ENCODE measurements around the gene CLDN11.

The CLDN11 gene

DNA sequence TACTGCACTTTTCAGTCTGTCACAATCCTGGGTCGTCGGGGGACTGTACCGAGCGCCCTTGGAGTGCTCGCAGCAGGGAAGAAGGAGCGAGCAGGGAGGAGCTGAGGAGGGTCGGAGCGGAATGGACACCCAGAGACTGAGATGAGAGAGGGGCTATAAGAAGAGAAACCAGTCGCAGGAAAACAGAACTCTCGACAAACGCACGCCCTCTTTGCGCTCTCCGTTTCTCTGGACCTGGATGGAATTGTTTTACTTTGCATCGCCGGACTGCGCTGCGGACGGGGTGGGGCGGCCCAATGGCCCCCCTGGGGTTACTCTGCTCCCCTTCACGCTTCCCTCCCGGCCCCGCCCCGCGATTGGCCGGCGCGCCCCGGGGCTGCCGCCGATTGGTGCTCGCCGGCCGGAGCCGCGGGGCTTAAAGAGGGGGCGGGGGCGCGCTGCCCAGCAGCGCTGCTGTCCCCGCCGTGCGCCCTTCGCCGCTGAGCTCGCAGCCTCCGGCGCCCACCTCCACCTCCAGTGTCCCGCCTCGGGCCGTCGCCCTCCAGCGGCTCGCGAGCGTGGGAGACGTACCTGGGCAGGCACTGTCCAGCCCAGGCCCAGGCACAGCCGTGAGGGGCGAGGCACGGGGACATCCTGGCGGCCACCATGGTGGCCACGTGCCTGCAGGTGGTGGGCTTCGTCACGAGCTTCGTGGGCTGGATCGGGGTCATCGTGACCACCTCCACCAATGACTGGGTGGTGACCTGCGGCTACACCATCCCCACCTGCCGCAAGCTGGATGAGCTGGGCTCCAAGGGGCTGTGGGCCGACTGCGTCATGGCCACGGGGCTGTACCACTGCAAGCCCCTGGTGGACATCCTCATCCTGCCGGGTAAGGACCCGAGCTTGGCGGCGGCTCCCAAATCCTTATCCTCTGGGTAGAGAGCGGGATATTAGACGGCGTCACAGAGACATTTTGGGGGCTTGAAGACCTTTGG is at the start of gene CLDN11:
Gene CLDN11 (plus strand): TSS at position 447 of the 977 bp plus-strand sequence. CDS start 199 bp downstream, at position 646.
- Mint-ChIP-seq H3K27ac (no peak within 1 kb of the TSS), H3K9me3 (no peaks in the 10 kb centered on the region), H3K4me1 (ENCODE audit: low read depth) (peaks cover 12% of the 10 kb centered on the region), H3K36me3 (ENCODE audit: low read depth) (no peaks in the 10 kb centered on the region), H3K27me3 (peaks cover 43% of the 10 kb centered on the region), H3K4me3 (peak within 1 kb of the TSS; percentile 79)

DNA sequence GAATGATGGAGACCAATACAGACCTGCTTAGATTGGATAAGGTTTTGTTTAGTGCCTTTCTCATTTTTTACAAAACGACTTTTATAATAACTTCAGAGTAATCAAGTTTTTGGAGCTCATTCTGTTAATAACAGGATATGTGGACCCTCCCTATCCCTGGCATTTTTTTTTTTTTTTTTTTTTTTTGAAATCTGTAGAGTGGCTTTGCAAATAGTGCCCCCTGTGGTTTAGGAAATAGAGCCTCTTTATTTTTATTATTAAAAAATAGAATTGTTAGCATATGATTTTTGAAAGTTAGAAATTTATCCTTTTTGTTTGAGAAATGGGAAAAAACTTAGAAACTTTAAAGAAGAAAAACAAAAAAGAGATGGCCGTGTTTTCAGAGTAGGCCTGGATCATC is 49.7 kb upstream of the CLDN11 start:
- no peak overlapping the region for H3K4me3 Mint-ChIP-seq
- H3K27me3 Mint-ChIP-seq: no peaks in the 10 kb centered on the region
- peaks cover 37% of the 10 kb centered on the region for H3K4me1 Mint-ChIP-seq (ENCODE audit: low read depth)
- peaks cover 20% of the 10 kb centered on the region for H3K36me3 Mint-ChIP-seq (ENCODE audit: low read depth)
- no peak overlapping the region for H3K27ac Mint-ChIP-seq
- no peaks in the 10 kb centered on the region for H3K9me3 Mint-ChIP-seq

DNA sequence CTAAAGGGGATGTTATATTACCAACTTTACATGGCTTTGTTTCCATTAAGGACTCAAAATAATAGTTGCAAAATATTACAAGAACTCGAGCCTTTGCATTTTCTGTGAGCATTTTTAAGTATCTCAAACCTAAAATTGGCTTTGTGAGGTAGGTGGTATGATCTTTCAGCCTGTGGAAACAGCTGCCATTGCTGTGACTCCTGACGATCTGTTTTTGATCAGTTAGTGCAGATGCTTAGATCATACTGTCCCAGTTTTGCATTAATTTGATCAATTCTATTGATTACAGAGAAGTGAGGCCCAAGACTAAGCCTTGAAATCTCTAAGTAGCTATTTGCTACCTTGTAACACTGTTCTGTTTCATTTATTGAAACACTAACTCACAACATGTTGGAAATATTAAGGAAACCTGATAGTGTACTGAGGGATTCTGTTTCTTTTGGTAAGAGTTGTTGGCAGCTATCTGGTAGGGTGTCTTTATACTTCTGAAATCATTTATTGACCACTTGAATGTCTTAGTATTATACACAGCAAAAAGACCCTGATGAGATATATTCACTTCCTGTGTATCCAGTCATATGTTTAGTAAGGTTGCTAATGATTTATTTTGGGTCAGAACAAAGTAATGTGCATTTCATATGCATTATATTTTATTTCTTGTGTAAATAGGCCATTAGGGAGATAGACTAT is 46.3 kb upstream of the CLDN11 start:
- no peaks in the 10 kb centered on the region for H3K27me3 Mint-ChIP-seq
- H3K27ac Mint-ChIP-seq: no peak overlapping the region
- peaks cover 35% of the 10 kb centered on the region for H3K4me1 Mint-ChIP-seq (ENCODE audit: low read depth)
- H3K36me3 Mint-ChIP-seq (ENCODE audit: low read depth): peaks cover 10% of the 10 kb centered on the region
- no peaks in the 10 kb centered on the region for H3K9me3 Mint-ChIP-seq
- H3K4me3 Mint-ChIP-seq: no peak overlapping the region

DNA sequence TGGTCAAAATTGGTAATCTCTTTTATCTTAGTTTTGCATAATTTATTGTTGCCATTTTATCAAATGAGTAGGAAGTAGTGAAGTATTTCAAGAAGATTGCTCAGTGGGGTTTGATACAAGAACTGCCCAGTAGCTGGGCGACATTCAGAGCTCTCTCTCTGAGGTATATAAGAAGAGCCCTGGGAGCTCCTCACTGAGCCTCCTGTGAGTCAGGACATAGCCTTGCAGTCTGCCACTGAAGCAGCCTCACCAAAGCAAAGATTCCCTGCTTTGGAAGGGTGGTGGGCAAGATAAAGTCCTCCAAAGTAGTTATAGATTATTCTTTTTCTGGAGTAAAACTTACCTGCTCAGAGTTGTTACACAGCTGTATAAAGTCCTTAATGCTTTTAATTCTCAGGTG is 35.1 kb upstream of the CLDN11 start:
- Mint-ChIP-seq H3K4me1 (ENCODE audit: low read depth) (no peaks in the 10 kb centered on the region), H3K27ac (no peak overlapping the region), H3K27me3 (no peaks in the 10 kb centered on the region), H3K9me3 (no peaks in the 10 kb centered on the region), H3K4me3 (no peak overlapping the region), H3K36me3 (ENCODE audit: low read depth) (peaks cover 50% of the 10 kb centered on the region)

DNA sequence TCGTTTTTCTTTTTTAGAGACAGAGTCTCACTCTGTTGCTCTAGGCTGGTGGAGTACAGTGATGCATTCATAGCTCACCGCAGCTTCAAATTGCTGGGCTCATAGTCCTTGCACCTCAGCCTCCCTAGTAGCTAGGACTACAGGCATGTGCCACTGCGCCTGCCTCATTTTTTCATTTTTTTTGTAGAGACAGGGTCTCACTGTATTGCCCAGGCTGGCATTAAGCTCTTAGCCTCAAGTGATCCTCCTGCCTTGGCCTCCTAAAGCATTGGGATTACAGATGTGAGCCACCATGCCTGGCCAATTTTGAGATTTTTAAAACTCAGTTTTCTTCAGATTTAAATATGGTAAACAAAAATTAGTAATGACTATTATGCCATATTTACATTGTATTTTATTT is 32.2 kb upstream of the CLDN11 start:
- H3K9me3 Mint-ChIP-seq: no peaks in the 10 kb centered on the region
- no peak overlapping the region for H3K4me3 Mint-ChIP-seq
- peaks cover 54% of the 10 kb centered on the region for H3K36me3 Mint-ChIP-seq (ENCODE audit: low read depth)
- peaks cover 6% of the 10 kb centered on the region for H3K4me1 Mint-ChIP-seq (ENCODE audit: low read depth)
- H3K27ac Mint-ChIP-seq: no peak overlapping the region
- no peaks in the 10 kb centered on the region for H3K27me3 Mint-ChIP-seq

DNA sequence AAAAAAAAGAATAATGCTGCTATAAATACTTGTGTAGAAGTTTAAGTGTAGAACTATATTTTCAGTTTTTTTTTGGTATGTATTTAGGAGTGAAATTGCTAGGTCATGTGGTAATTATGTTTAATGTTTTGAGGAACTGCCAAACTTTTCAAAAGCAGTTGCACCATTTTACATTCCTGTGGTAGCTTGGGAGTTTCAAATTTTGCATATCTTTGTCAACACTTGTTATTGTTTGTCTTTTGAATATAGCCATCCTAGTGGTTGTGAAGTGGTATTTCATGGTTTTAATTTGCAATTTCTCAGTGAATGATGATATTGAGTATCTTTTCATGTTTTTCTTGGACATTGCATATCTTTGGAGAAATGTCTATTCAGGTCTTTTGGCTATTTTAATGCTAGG is 30.7 kb upstream of the CLDN11 start:
- Mint-ChIP-seq H3K36me3 (ENCODE audit: low read depth) (peaks cover 66% of the 10 kb centered on the region), H3K4me1 (ENCODE audit: low read depth) (peaks cover 6% of the 10 kb centered on the region), H3K4me3 (no peak overlapping the region), H3K27ac (no peak overlapping the region), H3K9me3 (no peaks in the 10 kb centered on the region), H3K27me3 (no peaks in the 10 kb centered on the region)

DNA sequence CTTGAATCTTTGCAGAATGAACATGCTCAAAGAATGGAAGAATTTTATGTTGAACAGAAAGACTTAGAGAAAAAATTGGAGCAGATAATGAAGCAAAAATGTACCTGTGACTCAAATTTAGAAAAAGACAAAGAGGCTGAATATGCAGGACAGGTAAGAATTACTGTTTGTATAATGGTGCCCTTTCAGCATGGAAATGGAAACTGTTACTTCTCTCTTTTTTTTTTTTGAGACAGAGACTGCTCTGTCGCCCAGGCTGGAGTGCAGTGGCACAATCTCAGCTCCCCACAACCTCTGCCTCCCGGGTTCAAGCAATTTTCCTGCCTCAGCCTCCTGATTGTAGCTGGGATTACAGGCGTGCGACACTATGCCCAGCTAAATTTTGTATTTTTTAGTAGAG is 27.6 kb upstream of the CLDN11 start:
- Mint-ChIP-seq H3K9me3 (no peaks in the 10 kb centered on the region), H3K4me1 (ENCODE audit: low read depth) (peaks cover 6% of the 10 kb centered on the region), H3K27me3 (no peaks in the 10 kb centered on the region), H3K36me3 (ENCODE audit: low read depth) (peaks cover 47% of the 10 kb centered on the region), H3K4me3 (no peak overlapping the region), H3K27ac (no peak overlapping the region)

DNA sequence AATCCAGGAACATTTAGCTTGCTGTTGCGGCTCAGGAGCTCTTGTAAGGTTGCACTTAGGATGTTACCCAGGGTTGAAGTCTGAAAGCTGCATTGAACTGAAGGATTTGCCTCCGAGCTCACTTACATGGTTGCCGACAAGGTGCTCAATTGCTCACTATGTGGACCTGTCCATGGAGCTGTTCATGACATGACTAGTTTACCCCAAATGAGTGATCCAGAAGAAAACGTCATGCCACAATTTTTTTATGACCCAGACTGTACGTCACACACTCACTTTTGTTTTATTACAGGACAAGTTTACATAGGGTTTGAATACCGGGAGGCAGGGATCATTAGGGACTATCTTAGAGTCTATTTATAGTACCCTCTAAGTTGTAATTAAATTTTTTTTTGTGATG is 21.0 kb upstream of the CLDN11 start:
- Mint-ChIP-seq H3K4me3 (no peak overlapping the region), H3K27me3 (no peaks in the 10 kb centered on the region), H3K9me3 (no peaks in the 10 kb centered on the region), H3K27ac (no peak overlapping the region), H3K4me1 (ENCODE audit: low read depth) (no peaks in the 10 kb centered on the region), H3K36me3 (ENCODE audit: low read depth) (peaks cover 11% of the 10 kb centered on the region)

DNA sequence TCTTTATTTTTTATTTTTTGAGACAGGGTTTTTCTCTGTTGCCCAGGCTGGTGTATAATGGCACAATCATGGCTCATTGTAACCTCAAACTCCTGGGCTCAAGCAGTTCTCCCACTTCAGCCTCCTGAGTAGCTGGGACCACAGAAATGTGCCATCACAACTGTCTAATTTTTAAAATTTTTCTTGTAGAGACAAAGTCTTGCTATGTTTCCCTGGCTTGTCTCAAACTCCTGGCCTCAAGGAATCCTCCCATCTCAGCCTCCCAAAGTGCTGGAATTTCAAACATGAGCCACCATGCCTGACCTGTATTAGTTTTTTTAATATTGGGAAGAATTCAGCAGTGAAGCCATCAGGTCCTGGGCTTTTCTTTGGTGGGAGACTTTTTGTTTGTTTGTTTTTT is 13.6 kb upstream of the CLDN11 start:
- Mint-ChIP-seq H3K36me3 (ENCODE audit: low read depth) (no peaks in the 10 kb centered on the region), H3K9me3 (no peaks in the 10 kb centered on the region), H3K27me3 (no peaks in the 10 kb centered on the region), H3K4me1 (ENCODE audit: low read depth) (no peaks in the 10 kb centered on the region), H3K4me3 (no peak overlapping the region), H3K27ac (no peak overlapping the region)

DNA sequence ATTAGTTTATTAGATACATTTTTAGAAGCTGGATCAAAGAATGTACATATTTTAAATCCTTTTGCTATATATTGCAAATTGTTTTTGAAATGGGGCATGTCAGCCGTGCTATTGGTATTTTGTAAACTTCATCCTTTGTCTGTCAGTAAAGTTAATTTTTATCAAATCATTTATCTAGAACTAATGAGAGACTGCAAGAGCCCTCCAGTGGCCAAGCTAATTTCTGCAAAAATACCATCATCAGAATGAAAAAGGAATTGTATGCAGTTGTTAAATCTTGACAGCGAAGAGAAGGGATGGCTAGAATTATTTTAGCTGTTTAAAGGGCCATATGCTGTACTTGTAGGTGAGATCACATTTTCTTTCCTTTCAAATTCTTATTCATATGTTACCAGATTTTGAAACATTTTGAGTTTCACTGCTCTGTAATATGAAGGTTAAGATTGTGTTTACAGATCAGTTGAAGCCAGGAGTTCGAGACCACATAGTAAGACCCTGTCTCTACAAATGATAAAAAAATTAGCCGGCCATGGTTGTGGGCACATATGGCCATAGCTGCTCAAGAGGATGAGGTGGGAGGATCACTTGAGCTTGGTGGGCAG is 8.1 kb upstream of the CLDN11 start:
- Mint-ChIP-seq H3K36me3 (ENCODE audit: low read depth) (no peaks in the 10 kb centered on the region), H3K4me3 (no peak overlapping the region), H3K27me3 (no peaks in the 10 kb centered on the region), H3K27ac (no peak overlapping the region), H3K9me3 (no peaks in the 10 kb centered on the region), H3K4me1 (ENCODE audit: low read depth) (peaks cover 4% of the 10 kb centered on the region)

DNA sequence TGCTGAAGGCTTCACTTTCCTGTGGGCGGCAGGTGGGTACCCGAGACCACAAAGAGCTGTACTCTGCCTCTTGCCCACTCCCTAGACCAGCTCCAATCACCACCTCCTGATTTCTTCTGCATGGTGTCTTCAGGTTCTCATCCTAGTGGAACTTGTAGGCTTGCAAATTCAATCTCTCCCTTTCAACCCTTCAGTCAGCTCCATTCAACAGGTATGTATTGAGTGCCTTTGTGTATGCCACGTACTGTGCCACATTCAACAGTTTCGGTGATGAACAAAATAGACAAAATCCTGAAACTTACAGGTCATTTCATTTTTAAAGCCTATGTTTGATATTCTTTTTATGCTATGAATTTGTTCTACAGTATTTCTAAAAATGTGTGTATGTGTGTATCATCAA is 5.4 kb upstream of the CLDN11 start:
- Mint-ChIP-seq H3K27ac (no peak overlapping the region), H3K36me3 (ENCODE audit: low read depth) (no peaks in the 10 kb centered on the region), H3K4me1 (ENCODE audit: low read depth) (peaks cover 6% of the 10 kb centered on the region), H3K9me3 (no peaks in the 10 kb centered on the region), H3K4me3 (no peak overlapping the region), H3K27me3 (peaks cover 17% of the 10 kb centered on the region)

DNA sequence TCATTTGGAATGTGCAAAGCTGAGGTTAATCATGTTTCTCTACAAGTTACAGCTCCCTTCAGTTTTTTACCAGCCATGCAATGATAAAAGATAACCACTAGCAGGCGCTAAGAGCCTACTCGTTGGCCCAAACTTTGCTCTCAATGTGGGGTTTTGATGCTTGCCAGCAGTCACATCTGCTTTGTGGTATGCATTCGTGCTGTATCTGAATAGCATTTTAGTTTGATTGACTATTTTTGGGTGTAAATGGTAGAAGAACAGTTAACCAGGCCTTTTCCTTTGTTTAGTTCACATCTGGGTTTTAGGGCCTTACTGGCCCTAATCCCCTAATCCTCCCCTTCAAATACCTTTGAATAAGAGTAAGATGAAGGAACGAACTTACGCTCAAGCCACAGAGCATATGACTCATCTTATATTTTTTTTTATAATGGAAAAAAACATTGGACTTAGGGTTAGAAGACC is 4.4 kb upstream of the CLDN11 start:
- Mint-ChIP-seq H3K9me3 (no peaks in the 10 kb centered on the region), H3K4me3 (no peak overlapping the region), H3K27me3 (peaks cover 22% of the 10 kb centered on the region), H3K4me1 (ENCODE audit: low read depth) (peaks cover 11% of the 10 kb centered on the region), H3K36me3 (ENCODE audit: low read depth) (no peaks in the 10 kb centered on the region), H3K27ac (no peak overlapping the region)

DNA sequence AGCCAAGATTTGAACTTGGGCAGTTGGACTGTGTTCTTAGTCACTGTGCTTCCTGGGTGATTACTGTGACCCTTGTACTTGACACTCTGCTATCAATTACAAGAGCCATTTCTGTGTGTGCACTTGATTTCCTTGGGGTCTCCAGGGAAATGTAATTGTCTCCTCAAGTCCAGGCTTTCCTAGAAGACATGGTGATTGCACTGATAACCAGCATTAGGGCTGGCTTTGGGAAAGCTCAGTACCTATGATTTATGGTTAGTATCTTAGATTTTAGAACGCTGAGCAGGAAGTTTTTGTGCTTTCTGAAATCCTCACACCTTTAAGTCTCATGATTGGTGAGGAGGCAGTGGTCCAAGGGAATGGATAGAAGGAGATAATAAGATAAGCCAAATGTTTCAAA is 1.6 kb upstream of the CLDN11 start:
- Mint-ChIP-seq H3K27me3 (peaks cover 43% of the 10 kb centered on the region), H3K36me3 (ENCODE audit: low read depth) (no peaks in the 10 kb centered on the region), H3K9me3 (no peaks in the 10 kb centered on the region)

DNA sequence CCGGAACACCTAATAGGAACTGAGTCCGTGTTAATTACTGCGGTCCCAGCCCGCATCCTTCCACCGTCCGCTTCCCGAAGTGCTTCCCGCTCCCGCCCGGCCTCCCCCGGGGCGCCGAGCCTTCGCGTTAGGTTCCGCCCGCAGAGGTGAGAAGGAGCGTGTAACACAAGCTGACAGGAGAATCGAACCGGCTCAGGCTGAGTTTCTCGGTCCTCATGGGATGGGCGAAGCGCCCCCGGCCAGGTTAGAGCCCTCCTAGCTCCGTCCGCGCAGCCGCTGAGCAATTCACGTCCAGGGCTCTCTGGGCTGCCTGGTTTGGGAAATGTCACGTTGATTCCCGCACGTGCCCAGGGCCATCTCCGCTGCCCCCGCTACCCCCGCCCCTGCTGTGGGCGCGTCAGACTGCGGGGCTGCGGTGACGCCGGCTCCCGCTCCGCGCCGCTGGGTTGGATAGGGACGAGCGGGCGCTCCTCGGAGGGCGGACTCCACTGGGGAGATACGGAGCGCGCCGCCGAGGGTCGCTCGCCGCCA is 954 bp downstream of the CLDN11 start:
- peaks cover 43% of the 10 kb centered on the region for H3K27me3 Mint-ChIP-seq
- peaks cover 8% of the 10 kb centered on the region for H3K4me1 Mint-ChIP-seq (ENCODE audit: low read depth)
- H3K9me3 Mint-ChIP-seq: no peaks in the 10 kb centered on the region
- no peaks in the 10 kb centered on the region for H3K36me3 Mint-ChIP-seq (ENCODE audit: low read depth)
- H3K27ac Mint-ChIP-seq: no peak overlapping the region
- no peak overlapping the region for H3K4me3 Mint-ChIP-seq

More for the DNA sequence above, 1.6 kb upstream of the CLDN11 start:
- H3K27ac Mint-ChIP-seq: no peak overlapping the region
- peaks cover 12% of the 10 kb centered on the region for H3K4me1 Mint-ChIP-seq (ENCODE audit: low read depth)
- no peak overlapping the region for H3K4me3 Mint-ChIP-seq
